Neural crest cell (in vitro differentiated cells): ENCODE data around the gene PSMB10. TPM values are rescaled to one million over a fixed set of nuclear protein-coding genes. Genes with fewer than 3 reads are reported as not detected.

Experiments used
- DNase-seq: peaks from one replicate; pipeline ENCODE4 v3.0.0; 2021; ENCODE audit warnings: low read depth, mixed read lengths, low spot score
- H3K27ac Mint-ChIP-seq: one replicate; pipeline ENCODE4 v1.8.0; 2021; ENCODE audit warnings: mild to moderate bottlenecking, mixed read lengths; ENCODE audit not compliant: unreplicated experiment
- H3K27me3 Mint-ChIP-seq: 2 replicates; pipeline ENCODE4 v1.8.0; 2021; ENCODE audit warnings: low read depth, mild to moderate bottlenecking, mixed read lengths
- H3K36me3 Mint-ChIP-seq: 2 replicates; pipeline ENCODE4 v1.8.0; 2021; ENCODE audit warnings: low read depth, mild to moderate bottlenecking, mixed read lengths
- H3K4me1 Mint-ChIP-seq: 2 replicates; pipeline ENCODE4 v1.8.0; 2021; ENCODE audit warnings: mixed read lengths
- H3K4me3 Mint-ChIP-seq: one replicate; pipeline ENCODE4 v1.8.0; 2021; ENCODE audit warnings: mild to moderate bottlenecking, mixed read lengths
- H3K9me3 Mint-ChIP-seq: 2 replicates; pipeline ENCODE4 v1.8.0; 2021; ENCODE audit warnings: mixed read lengths
- total RNA-seq: library from RNA; stranded (reverse); gene quantifications from 2 replicates; pipeline ENCODE4 v1.2.1, GENCODE V29; 2021
- TF ChIP-seq, protein P1 (sequence below): fragments of 200-600 bp; sonication (generic); conservative IDR thresholded peaks from 2 replicates; pipeline ENCODE4 v1.5.0; 2021; ENCODE audit warnings: antibody characterized with exemption, mild to moderate bottlenecking

The PSMB10 gene
- total RNA-seq, 1 donor from 2014 or later = 22.5 TPM

DNA sequence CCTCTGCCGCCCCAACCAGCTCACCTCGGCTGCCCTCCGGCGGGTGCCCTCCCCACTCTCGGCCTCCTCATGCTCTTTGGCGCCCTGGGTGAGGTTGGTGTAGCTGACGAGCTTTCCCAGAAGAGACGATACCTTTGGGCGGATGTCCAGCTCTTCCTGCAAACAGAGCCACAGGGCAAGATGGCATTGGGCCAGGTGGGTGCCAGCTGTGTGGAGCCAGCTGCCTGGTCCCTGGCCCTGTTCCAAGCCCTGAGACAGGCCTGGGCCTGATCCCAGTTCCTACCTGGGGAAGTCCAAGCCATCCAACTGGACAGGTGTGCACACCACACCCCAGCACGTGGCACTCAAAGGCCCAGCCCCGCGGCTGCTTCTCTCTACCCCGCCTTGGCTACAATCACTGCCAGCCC, 24.9 kb upstream of the PSMB10 start:
- peak overlapping the region; percentile 43 for H3K27ac Mint-ChIP-seq
- no peaks in the 10 kb centered on the region for H3K9me3 Mint-ChIP-seq
- DNase-seq = no peak
- H3K27me3 Mint-ChIP-seq = no peaks in the 10 kb centered on the region
- H3K4me3 Mint-ChIP-seq = no peak overlapping the region
- peaks cover 21% of the 10 kb centered on the region for H3K4me1 Mint-ChIP-seq
- H3K36me3 Mint-ChIP-seq = peaks cover 6% of the 10 kb centered on the region
- TF ChIP-seq, protein P1, sequence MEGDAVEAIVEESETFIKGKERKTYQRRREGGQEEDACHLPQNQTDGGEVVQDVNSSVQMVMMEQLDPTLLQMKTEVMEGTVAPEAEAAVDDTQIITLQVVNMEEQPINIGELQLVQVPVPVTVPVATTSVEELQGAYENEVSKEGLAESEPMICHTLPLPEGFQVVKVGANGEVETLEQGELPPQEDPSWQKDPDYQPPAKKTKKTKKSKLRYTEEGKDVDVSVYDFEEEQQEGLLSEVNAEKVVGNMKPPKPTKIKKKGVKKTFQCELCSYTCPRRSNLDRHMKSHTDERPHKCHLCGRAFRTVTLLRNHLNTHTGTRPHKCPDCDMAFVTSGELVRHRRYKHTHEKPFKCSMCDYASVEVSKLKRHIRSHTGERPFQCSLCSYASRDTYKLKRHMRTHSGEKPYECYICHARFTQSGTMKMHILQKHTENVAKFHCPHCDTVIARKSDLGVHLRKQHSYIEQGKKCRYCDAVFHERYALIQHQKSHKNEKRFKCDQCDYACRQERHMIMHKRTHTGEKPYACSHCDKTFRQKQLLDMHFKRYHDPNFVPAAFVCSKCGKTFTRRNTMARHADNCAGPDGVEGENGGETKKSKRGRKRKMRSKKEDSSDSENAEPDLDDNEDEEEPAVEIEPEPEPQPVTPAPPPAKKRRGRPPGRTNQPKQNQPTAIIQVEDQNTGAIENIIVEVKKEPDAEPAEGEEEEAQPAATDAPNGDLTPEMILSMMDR = no peak

DNA sequence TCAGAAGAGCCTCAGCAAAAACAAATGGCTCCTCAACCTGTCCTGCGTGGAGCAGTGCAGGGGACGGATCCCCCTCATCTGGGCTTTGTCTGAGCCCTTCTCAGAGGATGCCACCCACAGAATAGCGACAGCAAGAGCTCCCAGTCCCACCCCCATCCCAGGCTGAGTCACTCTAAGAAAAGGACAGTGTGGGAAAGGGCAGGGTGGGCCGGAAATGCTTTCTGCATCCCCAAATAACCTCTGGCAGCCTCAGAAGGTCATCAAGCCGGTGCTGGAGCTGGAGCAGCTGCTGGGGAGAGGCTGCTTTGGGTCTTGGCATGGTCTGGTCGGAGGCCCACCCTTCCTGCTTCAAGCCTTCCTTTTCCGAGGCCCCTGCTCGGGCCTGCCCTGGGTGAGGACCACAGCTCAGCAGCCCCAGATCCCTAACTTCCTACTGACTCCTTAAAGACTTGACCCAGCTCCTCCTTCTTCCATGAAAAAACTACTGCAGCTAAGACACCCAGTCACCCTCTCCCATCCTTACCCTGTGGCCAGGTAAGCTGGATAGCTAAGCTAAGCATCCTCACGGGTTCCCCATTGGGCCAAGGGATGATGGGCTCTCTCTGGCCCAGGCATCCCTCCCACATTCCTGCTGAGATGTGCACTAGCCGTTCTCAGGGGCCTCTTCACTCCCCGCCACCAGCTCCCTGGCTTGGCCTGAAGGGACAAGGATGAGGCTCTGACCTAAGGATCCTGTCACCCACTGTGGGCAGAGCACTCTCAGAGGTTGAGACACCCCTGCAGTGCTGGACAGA, 23.1 kb upstream of the PSMB10 start:
- H3K36me3 Mint-ChIP-seq = peaks cover 6% of the 10 kb centered on the region

DNA sequence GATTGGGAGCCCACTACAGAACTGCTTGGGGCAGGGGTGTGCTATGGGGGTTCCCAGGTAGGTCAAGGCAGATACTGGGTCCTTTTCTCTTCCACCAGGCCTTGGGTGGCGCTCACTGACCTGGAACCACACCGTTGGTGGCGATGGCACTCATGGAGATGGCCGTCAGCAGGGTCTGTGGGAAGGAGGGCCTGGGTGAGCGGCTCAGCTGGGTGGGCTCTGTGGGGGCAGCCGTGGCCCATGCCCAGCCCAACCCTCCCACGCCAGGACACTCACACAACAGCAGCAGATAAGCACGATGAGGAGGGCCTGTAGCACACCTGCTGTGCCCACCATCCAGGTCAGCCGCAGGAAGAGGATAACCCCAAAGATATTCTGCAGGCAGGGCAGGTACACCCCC, 21.0 kb upstream of the PSMB10 start:
- DNase-seq = no peak
- Mint-ChIP-seq H3K27me3 (no peaks in the 10 kb centered on the region), H3K9me3 (no peaks in the 10 kb centered on the region), H3K36me3 (peaks cover 6% of the 10 kb centered on the region), H3K4me3 (no peak overlapping the region), H3K4me1 (peaks cover 5% of the 10 kb centered on the region), H3K27ac (no peak overlapping the region)
- TF ChIP-seq, protein P1 = no peak

More for the DNA sequence above, 23.1 kb upstream of the PSMB10 start:
- TF ChIP-seq, protein P1 = no peak
- Mint-ChIP-seq H3K4me3 (no peak overlapping the region), H3K9me3 (no peaks in the 10 kb centered on the region), H3K4me1 (peaks cover 9% of the 10 kb centered on the region), H3K27me3 (no peaks in the 10 kb centered on the region), H3K27ac (no peak overlapping the region)
- DNase-seq = no peak

DNA sequence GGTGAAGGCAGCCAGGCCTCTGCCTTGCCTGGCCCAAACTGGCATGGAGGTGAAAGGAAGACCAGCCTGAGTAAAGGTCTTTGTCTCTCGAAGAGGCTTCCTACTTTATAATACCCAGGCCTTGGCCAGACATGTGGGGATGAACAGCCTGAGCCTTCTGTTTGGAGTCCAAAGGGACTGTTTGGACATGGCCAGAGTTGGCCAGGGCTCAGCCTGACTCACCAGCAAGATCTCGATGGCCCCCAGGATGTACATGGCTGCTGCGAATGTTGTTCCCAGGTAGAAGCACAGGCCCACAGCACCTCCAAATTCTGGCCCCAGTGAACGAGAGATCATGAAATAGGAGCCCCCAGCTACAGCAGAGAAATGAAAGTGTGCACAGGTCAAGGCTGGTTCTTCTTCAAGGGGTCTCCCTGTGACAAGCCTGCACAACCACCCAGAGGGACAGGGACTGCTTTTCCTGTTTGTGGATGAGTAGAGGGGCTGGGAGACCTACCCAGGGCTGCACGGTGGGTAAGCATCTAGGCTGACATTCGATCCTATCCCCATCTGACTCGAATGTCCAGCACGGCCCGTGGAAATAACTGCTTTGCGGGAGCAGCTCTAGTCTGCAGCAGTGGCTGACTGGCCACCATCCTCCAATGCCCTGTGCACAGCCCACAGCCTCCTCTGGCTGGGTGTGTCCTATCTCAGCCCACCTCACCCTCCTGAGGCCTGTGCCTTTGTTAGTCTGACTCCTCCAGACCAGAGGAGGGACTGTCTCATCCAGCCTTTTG, 18.0 kb upstream of the PSMB10 start:
- Mint-ChIP-seq H3K4me3 (no peak overlapping the region), H3K36me3 (peaks cover 6% of the 10 kb centered on the region), H3K27me3 (no peaks in the 10 kb centered on the region), H3K4me1 (peaks cover under 1% of the 10 kb centered on the region), H3K27ac (no peak overlapping the region), H3K9me3 (no peaks in the 10 kb centered on the region)
- no peak for DNase-seq
- TF ChIP-seq, protein P1 = no peak

DNA sequence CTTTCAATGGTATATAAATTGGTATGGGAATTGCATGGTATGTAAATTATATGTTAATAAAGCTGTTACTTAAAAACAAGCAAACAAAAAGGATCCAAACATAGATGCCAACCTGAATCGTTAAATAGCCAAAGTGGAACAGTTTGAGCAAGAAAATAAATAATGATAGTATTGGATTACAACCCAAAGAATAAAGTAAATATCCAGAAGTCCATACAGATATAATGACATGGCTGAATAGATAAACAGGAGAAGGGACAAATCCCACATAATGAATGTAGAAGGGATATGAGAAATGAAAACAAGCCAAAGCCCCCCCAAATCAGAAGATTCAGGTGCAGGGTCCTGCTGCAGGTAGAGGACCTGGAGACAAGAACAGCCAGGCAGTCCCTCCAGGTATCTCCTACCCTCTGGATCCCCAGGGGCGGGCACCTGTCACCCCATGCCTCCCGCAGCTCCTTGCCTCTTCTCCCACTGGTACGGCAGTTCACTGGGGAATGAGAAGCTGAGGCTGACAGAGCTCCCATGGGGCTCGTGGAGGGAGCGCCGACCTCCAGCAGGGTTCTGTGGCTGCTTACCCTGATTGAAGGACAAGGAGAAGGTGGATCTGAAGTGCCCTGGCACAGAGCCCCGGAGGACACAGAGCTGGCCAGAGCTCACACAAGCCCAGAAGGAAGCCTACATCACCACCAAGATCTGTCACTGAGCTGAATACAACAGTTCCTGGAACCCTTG, 17.2 kb upstream of the PSMB10 start:
- DNase-seq = no peak
- Mint-ChIP-seq H3K9me3 (no peaks in the 10 kb centered on the region), H3K27me3 (no peaks in the 10 kb centered on the region), H3K4me3 (no peak overlapping the region), H3K36me3 (peaks cover 6% of the 10 kb centered on the region), H3K27ac (peak overlapping the region; percentile 89), H3K4me1 (no peaks in the 10 kb centered on the region)
- TF ChIP-seq, protein P1 = no peak
